GM19099 (cell line): ENCODE data around the gene ACOT7.

Experiments
- POLR2A ChIP-seq: IDR thresholded peaks from 3 replicates; pipeline ENCODE4 v1.6.1; 2011; ENCODE audit warnings: low read depth; ENCODE audit not compliant: insufficient read length; ENCODE audit errors: extremely low read depth

ACOT7 gene

DNA sequence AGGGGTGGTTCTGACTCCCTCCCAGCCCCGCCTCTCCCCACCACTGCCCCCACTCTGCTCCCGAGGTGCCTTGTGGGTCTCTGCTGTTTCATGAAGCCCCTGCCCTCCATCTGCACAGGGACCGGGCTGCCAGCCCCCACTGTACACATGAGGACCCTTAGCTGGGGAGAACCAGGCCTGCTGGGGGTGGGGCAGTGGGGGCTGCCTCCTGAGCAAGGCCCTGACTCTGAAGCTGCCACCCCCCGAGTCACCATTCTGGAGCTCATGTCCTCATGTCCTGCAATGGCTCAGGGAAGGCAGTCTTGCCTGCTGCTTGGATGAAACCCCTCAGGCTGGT lies 141.2 kb downstream of the ACOT7 start:
- TF ChIP-seq POLR2A, result no peak

DNA sequence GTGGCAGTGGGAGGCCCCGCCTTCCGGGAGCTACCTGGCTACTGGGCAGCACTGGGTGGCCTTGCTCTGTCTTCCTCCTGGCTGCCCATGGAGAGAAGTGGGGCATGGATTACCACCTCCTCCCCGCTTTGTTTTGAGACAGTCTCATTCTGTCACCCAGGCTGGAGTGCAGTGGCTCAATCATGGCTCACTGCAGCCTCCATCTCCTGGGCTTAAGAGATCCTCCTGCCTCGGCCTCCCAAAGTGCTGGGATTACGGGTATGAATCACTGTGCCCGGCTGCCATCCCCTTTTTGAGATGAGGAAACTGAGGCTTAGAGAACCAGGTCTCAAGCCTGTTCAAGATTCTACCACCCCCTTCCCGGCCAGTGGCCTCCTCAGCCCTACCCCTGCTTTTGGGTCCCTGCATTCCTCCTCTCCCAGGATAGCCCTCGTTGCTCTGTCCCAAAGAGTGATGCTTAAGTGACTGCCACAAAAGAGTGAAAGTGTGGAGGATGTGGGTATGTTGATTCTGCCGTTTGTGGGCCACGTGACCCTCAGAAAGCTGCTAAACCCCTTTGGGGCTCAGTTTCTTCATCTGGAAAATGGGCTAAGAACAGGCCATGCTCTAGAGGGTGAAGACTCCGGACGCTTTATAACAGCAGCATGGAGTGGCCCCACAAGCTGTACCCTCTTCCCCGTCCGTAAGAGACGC lies 141.7 kb downstream of the ACOT7 start:
- TF ChIP-seq POLR2A, result no peak

DNA sequence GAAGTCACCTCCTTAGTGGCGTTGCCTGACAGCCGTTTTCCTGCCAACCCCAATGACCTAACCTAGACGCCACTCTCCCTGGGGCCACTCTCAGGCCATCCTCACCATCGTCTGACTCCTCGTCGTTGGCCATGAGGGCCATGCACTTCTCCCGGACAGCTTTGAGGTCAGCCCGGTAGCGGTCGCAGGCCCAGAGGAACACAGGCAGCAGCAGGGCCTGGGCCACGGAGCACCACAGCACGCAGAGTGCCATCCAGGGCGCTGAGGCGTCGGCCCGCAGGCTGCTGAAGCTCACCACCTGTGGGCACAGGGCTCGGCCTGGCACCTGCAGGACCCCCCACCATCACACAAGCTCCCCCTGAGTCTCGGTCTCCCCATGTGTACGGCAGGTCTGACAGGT lies 142.3 kb downstream of the ACOT7 start:
- TF ChIP-seq POLR2A, result no peak

GRCh38 chr1:6249739-6250689 lies 143.6 kb downstream of the ACOT7 start:
- no peak for TF ChIP-seq POLR2A

- TF ChIP-seq POLR2A, result no peak
Measured at GRCh38 chr1:6248932-6249738, 144.4 kb downstream of the ACOT7 start.

- no peak for TF ChIP-seq POLR2A
Measured at GRCh38 chr1:6248161-6248776, 145.3 kb downstream of the ACOT7 start.

- no peak for TF ChIP-seq POLR2A
Measured at GRCh38 chr1:6247651-6248050, 145.9 kb downstream of the ACOT7 start.

DNA sequence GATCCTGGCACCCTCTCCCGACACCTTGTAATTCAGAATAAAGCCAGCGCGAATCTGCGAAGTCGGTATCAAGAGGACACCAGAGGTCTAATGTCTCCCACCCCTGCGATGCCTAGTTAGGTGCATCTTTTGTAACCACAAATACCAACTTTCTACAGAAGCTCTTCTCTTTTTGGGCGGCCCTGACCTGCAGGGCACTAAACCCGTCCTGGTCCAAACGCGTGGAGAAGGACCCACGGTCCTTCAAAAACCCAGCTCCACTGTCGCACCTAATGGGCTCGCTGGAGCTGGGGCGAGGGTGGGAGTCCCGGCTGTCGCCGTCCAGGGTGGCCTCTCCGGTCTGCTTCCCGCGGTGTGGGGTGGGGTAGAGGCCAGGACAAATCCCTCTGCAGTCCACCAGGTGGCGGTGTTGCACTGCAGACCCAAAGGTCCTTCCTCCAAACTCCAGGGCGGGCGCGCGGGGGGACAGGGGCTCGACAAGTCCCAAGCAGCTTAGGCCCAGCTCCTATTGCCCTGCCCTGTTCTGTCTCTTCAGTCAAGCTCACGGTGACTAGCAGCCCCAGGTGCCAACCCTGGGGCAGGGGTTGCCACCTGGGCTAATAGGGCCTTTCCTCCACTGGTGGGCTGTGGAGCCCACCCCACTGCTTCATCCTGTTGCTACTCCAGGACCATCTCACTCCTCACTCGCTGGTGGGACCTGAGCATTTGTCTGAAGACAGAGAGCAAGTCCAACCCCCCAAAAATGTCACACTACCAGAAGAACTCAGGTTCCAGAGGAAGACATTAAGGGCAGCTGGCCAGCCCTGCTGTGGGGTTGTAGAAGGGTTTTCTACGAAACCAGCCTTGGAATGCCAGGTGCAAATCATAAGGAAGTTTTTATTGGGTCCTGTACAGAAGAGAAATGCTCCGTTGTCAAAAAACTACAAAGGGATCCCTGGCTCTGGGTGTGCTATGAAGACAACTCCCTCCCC lies 146.8 kb downstream of the ACOT7 start:
- no peak for TF ChIP-seq POLR2A

DNA sequence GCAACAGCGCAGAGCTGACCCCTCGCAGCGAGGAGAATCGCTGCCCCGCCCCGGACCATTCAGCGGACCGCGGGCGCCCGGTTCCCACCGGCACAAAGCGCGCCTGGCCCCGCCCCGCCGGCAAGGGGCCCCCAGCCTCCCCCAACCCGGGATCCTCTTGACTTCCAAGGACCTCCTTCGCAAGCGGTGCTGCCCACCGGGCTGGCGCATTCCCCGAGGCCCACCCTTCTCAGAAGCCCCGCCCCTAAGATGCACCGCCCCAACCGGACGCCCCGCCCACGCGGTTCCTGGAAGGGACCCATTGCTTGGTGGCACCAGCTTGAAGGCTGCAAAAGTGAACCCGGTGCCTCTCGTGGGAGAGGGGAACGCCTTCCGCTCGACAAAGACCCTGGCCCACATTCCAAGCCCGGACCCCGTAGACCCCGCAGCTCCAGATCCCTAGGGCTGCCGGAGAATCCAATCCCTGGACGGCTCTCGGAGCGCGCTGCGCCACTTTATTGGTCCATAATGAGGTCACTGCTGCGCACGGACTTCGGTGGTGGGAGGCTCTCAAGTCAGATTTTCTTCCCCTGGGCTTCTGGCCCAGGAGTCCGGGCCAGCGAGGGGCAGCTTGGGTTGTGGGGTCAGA lies 147.6 kb downstream of the ACOT7 start:
- no peak for TF ChIP-seq POLR2A

- TF ChIP-seq POLR2A, result no peak
Measured at GRCh38 chr1:6245086-6245868, 148.3 kb downstream of the ACOT7 start.

DNA sequence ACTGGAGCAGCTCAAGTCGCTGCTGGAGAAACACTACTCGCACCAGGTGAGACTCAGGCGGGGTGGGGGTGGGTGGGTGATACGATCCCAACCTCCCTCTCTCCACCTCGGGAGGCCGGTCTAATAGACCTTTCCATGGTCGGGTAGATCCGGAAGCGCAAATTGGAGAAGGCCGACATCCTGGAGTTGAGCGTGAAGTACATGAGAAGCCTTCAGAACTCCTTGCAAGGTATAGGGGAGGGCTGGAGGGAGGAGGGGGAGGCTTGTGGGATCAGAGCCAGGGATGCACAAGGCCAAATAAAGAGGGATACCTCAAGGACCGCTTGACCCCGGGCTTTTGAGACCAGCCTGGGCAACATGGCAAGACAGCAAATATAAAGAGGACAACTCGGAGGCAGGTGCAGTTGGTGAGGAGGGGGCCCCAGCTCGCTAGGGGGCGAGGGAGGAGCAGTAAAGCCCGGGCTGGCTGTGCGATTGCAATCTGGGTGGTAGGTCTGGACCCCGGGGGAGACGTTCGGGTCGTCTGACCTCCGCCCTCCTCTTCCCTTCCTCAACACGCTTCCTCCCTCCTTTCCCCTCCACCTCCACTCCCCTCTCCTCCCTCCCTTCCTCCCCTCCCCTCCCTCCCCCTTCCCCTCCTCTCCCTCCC lies 149.0 kb downstream of the ACOT7 start:
- TF ChIP-seq POLR2A, result no peak

DNA sequence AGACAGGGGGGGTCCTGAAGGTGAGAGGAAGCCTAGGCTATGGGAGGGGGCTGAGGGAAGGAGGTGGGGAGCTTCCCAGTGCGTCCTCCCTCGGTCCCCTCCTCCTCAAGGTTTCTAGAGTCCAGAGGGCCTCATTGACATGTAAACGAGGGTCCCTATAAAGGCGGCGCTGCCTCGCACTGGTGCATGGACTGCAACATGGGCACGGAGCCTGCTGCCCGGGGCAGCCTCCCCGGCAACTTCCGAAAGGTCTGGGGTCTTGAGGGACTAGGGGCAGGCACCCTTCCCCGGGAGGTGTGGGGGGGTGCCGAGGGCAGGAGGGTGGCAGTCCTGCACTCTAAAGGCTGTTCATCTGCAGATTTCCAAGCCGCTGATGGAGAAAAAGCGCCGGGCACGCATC lies 149.6 kb downstream of the ACOT7 start, which contains the start of gene HES3:
Gene HES3 (plus strand): TSS at position 187 of the 400 bp plus-strand sequence. CDS start 187 bp downstream, at position 374.
- TF ChIP-seq POLR2A, result no peak
